Left ventricle myocardium inferior (tissue), 1 donor: ENCODE measurements around the gene CCDC51. TPM values are rescaled to one million over a fixed set of nuclear protein-coding genes. Genes with fewer than 3 reads are reported as not detected.
A peak's percentile ranks its signal among the peaks of the same experiment; 100 is the strongest.
"Not testable (repeated sequence)": the region's sequence is repeated elsewhere in the genome, so short reads cannot be mapped to it uniquely, and the experiment has no call there.

Experiments
- DNase-seq: peaks from one replicate; pipeline ENCODE4 v3.0.0-alpha.2; 2020
- H3K27ac ChIP-seq: fragments of 200-600 bp; replicated peaks from 2 replicates; pipeline ENCODE4 v1.8.0; 2021
- H3K27me3 ChIP-seq: fragments of 200-600 bp; 2 replicates; pipeline ENCODE4 v1.8.0; 2021; ENCODE audit warnings: low read depth
- H3K36me3 ChIP-seq: fragments of 200-600 bp; 2 replicates; pipeline ENCODE4 v1.8.0; 2021
- H3K4me1 ChIP-seq: fragments of 200-600 bp; 2 replicates; pipeline ENCODE4 v1.8.0; 2021
- H3K4me3 ChIP-seq: fragments of 200-600 bp; 2 replicates; pipeline ENCODE4 v1.8.0; 2021; ENCODE audit warnings: mild to moderate bottlenecking, moderate library complexity
- H3K9me3 ChIP-seq: fragments of 200-600 bp; replicated peaks from 2 replicates; pipeline ENCODE4 v1.8.0; 2021
- intact Hi-C: fragments of 100-400 bp; cut with micrococcal nuclease; formaldehyde crosslinking; loops from one replicate; pipeline ENCODE4 v1.11.0; 2022
- total RNA-seq: library from RNA; stranded (reverse); fragmentation: NEBNext Ultra II Directional; extraction: Animal tissue kit (Norgen Biotek cat#: 25700); gene quantifications from one replicate; pipeline ENCODE4 v1.2.1, GENCODE V29; 2021
- TF ChIP-seq, protein P1 (sequence below): fragments of 200-600 bp; IDR thresholded peaks from 2 replicates; pipeline ENCODE4 v1.8.0; 2021; ENCODE audit warnings: antibody characterized with exemption, mild to moderate bottlenecking, borderline replicate concordance
- donor health status: DM: no; HTN: yes; CAD: no; lungs with severe emphysema.

CCDC51 gene
- total RNA-seq, 1 donor from 2014 or later = 13.9 TPM

DNA sequence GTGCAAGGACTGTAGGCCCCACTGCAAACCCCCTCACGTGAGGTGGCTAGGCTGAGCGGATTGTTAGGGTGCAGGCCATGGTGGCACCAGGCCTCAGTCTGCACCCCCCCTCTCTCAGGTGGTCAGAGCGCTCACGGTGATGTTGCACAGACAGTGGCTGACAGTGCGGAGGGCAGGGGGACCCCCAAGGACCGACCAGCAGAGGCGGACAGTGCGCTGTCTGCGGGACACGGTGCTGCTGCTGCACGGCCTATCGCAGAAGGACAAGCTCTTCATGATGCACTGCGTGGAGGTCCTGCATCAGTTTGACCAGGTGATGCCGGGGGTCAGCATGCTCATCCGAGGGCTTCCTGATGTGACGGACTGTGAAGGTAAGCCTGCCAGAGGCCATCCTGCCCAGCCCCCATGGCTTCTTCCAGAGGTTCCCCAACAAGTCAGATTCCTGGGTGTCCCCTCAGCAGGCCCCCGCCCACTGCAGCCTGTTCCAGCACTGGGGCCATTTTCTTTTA lies 24.8 kb upstream of the CCDC51 start:
- intact Hi-C loops = loop anchor here (10.0 kb wide), 1 partner anchor 80 kb away; no protein-coding TSS in a partner anchor
- no peaks in the 10 kb centered on the region for H3K9me3 ChIP-seq
- H3K27ac ChIP-seq = peak overlapping the region; percentile 99
- H3K36me3 ChIP-seq = peaks cover 44% of the 10 kb centered on the region
- peak overlapping the region; percentile 72 for H3K4me3 ChIP-seq
- no peaks in the 10 kb centered on the region for H3K27me3 ChIP-seq
- DNase-seq = no peak
- TF ChIP-seq, protein P1, sequence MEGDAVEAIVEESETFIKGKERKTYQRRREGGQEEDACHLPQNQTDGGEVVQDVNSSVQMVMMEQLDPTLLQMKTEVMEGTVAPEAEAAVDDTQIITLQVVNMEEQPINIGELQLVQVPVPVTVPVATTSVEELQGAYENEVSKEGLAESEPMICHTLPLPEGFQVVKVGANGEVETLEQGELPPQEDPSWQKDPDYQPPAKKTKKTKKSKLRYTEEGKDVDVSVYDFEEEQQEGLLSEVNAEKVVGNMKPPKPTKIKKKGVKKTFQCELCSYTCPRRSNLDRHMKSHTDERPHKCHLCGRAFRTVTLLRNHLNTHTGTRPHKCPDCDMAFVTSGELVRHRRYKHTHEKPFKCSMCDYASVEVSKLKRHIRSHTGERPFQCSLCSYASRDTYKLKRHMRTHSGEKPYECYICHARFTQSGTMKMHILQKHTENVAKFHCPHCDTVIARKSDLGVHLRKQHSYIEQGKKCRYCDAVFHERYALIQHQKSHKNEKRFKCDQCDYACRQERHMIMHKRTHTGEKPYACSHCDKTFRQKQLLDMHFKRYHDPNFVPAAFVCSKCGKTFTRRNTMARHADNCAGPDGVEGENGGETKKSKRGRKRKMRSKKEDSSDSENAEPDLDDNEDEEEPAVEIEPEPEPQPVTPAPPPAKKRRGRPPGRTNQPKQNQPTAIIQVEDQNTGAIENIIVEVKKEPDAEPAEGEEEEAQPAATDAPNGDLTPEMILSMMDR = no peak
- H3K4me1 ChIP-seq = peaks cover 54% of the 10 kb centered on the region

- Histone ChIP-seq H3K27me3 (no peaks in the 10 kb centered on the region), H3K9me3 (no peaks in the 10 kb centered on the region), H3K36me3 (peaks cover 45% of the 10 kb centered on the region), H3K27ac (peak overlapping the region; percentile 99), H3K4me3 (no peak overlapping the region), H3K4me1 (peaks cover 43% of the 10 kb centered on the region)
- no peak for DNase-seq
- intact Hi-C loops = loop anchor here (10.0 kb wide), 1 partner anchor 81 kb away; no protein-coding TSS in a partner anchor
- TF ChIP-seq, protein P1 = no peak
Measured at GRCh38 chr3:48463703-48464102, 23.8 kb upstream of the CCDC51 start.

- DNase-seq, H3K27ac ChIP-seq, H3K4me3 ChIP-seq, H3K9me3 ChIP-seq, H3K27me3 ChIP-seq: not testable (repeated sequence)
- Histone ChIP-seq H3K4me1 (peaks cover 24% of the 10 kb centered on the region), H3K36me3 (peaks cover 44% of the 10 kb centered on the region)
- intact Hi-C loops = loop anchor here (10.0 kb wide), 1 partner anchor 83 kb away; no protein-coding TSS in a partner anchor
Measured at GRCh38 chr3:48461767-48462166, 21.8 kb upstream of the CCDC51 start.

DNA sequence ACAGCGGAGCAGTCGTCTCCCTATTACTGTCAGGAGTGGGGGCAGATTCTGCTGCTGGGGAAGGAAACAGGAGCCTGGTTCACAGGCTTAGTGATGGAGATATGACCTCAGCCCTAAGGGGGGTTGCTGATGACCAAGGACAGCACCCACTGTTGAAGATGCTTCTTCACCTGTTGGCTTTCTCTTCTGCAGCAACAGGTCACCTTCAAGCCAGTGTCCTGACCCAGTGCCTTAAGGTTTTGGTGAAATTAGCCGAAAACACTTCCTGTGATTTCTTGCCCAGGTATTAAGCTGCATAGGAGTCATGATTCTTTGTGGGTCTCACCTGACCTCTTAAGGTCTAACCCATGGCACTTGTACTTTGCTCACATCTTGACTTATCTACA lies 20.6 kb upstream of the CCDC51 start:
- Histone ChIP-seq H3K4me1 (peaks cover 11% of the 10 kb centered on the region), H3K4me3 (no peak overlapping the region), H3K9me3 (no peaks in the 10 kb centered on the region), H3K36me3 (peaks cover 57% of the 10 kb centered on the region), H3K27ac (no peak overlapping the region), H3K27me3 (no peaks in the 10 kb centered on the region)
- no peak for DNase-seq
- TF ChIP-seq, protein P1 = no peak
- intact Hi-C loops = loop anchor here (10.0 kb wide), 1 partner anchor 84 kb away; no protein-coding TSS in a partner anchor

GRCh38 chr3:48459773-48460516 lies 20.0 kb upstream of the CCDC51 start:
- no peak overlapping the region for H3K27ac ChIP-seq
- H3K27me3 ChIP-seq = no peaks in the 10 kb centered on the region
- TF ChIP-seq, protein P1 = no peak
- no peaks in the 10 kb centered on the region for H3K9me3 ChIP-seq
- intact Hi-C loops = loop anchor here (10.0 kb wide), 1 partner anchor 85 kb away; no protein-coding TSS in a partner anchor
- DNase-seq = no peak
- H3K4me3 ChIP-seq = no peak overlapping the region
- H3K4me1 ChIP-seq = peaks cover 6% of the 10 kb centered on the region
- H3K36me3 ChIP-seq = peaks cover 63% of the 10 kb centered on the region

GRCh38 chr3:48459331-48459730 lies 19.4 kb upstream of the CCDC51 start:
- no peaks in the 10 kb centered on the region for H3K27me3 ChIP-seq
- no peak for DNase-seq
- H3K4me1 ChIP-seq = no peaks in the 10 kb centered on the region
- no peak overlapping the region for H3K4me3 ChIP-seq
- no peak overlapping the region for H3K27ac ChIP-seq
- no peaks in the 10 kb centered on the region for H3K9me3 ChIP-seq
- peaks cover 69% of the 10 kb centered on the region for H3K36me3 ChIP-seq
- TF ChIP-seq, protein P1 = no peak
- intact Hi-C loops = no loop called here
